ENCODE measurements around the gene ZBTB7A. TPM values are rescaled to one million over a fixed set of nuclear protein-coding genes. Genes with fewer than 3 reads are reported as not detected.

ZBTB7A gene
- total RNA-seq, 1 donor from 2014 or later = 15.3 TPM

DNA sequence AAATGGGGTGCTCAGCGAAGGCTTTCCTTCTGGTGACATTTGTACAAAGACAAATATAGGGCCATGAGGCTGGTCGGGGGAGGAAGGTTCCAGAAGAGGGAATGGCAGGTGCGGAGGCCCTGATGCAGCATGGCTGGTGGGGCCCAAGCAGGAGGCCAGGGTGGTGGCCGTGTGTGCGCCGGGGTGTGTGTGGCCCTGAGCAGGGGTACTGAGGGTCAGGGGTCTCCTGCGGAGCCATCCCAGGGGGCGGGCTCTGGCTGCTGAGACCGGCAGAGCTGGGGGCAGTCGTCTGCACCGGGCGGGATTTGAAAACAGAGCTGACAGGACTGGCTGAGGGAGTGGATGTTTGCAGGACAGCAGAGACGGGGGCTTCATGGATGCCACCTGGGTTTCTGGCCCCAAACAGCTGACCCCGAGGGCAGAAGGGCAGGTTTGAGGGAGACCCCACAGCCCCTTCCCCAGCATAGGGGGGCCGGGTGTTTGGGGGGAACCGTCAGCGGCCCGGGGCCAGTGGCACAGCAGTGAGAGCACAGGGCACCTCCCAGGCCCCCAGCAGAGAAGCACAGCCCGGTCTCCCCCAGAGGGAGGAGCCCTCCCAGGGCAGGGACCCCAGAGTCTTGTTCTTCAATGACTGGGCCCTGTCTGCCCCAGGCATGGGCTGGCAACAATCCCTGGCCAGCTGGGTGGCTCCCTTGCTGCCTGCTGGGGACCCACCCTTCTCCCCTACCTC lies 47.8 kb downstream of the ZBTB7A start:
- no peak for DNase-seq (ENCODE audit: low read depth)
- H3K36me3 ChIP-seq (ENCODE audit: control insufficient read depth, insufficient read depth, low read length) = peaks cover 16% of the 10 kb centered on the region
- FAIRE-seq = no peak
- H3K27me3 ChIP-seq (ENCODE audit: control insufficient read depth, insufficient read depth, low read length) = no peaks in the 10 kb centered on the region
- no peak overlapping the region for H3K4me3 ChIP-seq (ENCODE audit: low read depth, low read length)
- no peak for TF ChIP-seq CTCF (IDR thresholded peaks at IDR 0.05; ENCODE audit: insufficient read depth, low read length, severe bottlenecking)

DNA sequence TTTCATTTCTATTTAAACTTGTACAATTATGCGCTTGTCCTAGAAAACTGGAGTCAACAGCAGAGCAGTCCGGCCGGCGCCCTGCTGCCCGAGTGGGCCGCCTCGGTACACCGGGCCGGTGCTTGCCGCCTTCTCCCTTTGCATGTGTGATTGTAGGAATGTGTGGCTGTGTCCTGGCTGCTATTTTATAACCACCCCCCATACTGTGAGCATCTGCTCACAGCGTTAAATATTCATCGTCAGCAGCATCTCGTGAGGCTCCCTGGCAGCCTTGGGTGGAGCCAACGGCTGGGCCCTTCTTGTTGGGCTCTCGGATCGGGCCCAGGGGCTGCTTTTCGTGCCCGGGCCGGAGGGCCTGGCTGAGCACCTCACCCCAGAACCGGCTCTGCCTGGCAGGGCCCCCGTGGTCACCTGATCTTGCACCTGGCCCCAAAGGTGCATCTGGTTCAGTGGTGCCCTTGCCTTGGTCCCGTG lies 48.5 kb downstream of the ZBTB7A start:
- no peak for FAIRE-seq
- Histone ChIP-seq H3K4me3 (ENCODE audit: low read depth, low read length) (no peak overlapping the region), H3K27me3 (ENCODE audit: control insufficient read depth, insufficient read depth, low read length) (no peaks in the 10 kb centered on the region), H3K36me3 (ENCODE audit: control insufficient read depth, insufficient read depth, low read length) (peaks cover 17% of the 10 kb centered on the region)
- DNase-seq (ENCODE audit: low read depth) = no peak
- TF ChIP-seq CTCF (IDR thresholded peaks at IDR 0.05; ENCODE audit: insufficient read depth, low read length, severe bottlenecking) = no peak

DNA sequence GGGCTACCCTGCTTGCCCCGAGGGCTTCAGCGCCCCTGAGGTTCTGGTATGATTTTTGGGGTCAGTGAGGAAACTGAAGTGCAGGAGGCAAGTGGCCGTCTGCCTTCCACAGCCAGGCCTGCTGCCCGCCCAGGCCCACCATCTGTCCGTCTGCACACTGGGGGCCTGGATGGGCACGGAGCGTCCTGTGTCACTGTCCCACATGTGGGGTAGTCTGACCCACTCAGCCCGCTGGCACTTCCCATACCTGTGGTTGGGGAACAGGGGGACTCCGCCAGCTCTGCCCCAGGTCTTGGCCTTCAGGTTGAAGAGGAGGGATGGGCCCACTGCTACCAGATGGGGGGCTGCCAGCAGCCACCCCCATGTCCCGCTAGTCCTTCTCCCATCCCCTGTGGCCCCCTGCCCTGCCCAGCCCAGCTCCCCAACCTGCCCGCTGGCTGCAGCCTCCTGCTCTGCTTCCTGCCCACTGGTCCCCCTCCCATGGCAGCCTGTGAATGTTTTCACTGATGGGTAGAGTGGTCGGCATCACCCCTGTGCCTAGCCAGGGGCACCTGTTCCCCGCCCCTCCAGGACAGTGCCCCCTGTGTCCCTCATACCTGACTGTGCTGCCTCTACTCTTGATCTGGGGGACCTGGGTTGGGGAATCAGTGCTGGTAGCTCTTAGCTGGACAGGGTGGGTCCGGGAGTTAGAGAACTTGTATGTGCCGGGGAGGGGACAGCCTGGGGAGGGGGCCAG lies 49.6 kb downstream of the ZBTB7A start:
- peaks cover 21% of the 10 kb centered on the region for H3K36me3 ChIP-seq (ENCODE audit: control insufficient read depth, insufficient read depth, low read length)
- no peak for FAIRE-seq
- DNase-seq (ENCODE audit: low read depth) = no peak
- TF ChIP-seq CTCF (IDR thresholded peaks at IDR 0.05; ENCODE audit: insufficient read depth, low read length, severe bottlenecking) = no peak
- H3K27me3 ChIP-seq (ENCODE audit: control insufficient read depth, insufficient read depth, low read length) = no peaks in the 10 kb centered on the region
- H3K4me3 ChIP-seq (ENCODE audit: low read depth, low read length) = no peak overlapping the region

DNA sequence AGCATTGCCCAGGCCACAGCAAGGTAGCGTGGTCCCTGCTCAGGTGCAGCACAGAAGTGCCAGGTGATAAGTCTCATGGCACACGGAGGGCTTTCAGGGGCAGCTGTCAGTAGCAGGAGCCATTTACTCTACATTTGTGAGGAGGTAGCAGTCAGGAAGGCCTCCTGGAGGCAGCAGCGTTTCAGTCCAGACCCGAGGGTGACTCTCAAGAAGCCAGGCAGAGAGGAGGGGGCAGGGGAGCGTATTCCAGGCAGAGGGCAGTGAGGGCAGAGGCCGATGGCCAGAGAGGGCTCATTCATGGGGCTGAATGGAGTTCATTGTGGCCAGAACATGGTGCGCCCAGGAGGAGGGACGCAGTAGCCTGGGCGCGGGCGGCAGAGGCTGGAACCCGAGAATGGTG lies 50.2 kb downstream of the ZBTB7A start:
- FAIRE-seq = no peak
- no peak for DNase-seq (ENCODE audit: low read depth)
- no peak for TF ChIP-seq CTCF (IDR thresholded peaks at IDR 0.05; ENCODE audit: insufficient read depth, low read length, severe bottlenecking)
- Histone ChIP-seq H3K36me3 (ENCODE audit: control insufficient read depth, insufficient read depth, low read length) (peaks cover 22% of the 10 kb centered on the region), H3K27me3 (ENCODE audit: control insufficient read depth, insufficient read depth, low read length) (no peaks in the 10 kb centered on the region), H3K4me3 (ENCODE audit: low read depth, low read length) (no peak overlapping the region)

DNA sequence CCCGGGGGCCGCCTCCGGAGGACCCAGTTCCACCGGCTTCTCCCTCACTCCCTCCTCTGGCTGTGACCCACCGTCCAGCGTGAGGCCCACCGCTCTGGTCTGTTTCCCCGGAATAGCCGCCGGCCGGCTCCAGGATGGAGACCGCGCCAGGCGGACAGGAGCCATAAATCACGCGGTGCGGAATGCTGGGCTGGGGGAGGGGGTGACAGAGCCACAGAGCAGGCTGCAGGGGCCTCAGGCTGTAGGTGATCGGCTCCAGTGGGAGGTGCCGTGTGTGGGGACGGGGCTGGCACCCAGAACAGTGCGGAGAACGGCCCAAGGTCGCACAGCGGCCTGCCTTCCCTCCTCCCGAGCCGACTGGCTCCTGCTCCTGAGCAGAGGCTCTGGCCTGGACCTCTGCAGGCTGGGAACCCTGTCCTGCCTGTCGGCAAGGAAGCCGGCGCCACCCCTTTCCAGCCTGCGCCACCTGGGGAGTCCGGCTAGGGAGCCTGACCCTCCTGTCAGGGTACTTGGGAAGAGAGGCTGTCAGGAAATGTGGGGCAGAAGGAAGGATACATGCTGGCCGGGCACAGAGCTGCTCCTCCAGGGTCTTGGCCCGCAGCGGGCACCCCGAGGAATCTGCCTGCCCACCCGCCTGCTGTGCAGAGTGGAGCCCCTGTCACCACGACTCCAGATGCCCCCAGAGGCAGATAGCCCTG lies 50.8 kb downstream of the ZBTB7A start:
- TF ChIP-seq CTCF (IDR thresholded peaks at IDR 0.05; ENCODE audit: insufficient read depth, low read length, severe bottlenecking) = no peak
- DNase-seq (ENCODE audit: low read depth) (no peak), FAIRE-seq (no peak)
- peaks cover 21% of the 10 kb centered on the region for H3K36me3 ChIP-seq (ENCODE audit: control insufficient read depth, insufficient read depth, low read length)
- no peak overlapping the region for H3K4me3 ChIP-seq (ENCODE audit: low read depth, low read length)
- H3K27me3 ChIP-seq (ENCODE audit: control insufficient read depth, insufficient read depth, low read length) = no peaks in the 10 kb centered on the region

Measured in bronchial epithelial cell (primary cell).